Loucy (cell line): Measurements from ENCODE around the gene LRRD1.
"Not testable (repeated sequence)": the region's sequence is repeated elsewhere in the genome, so short reads cannot be mapped to it uniquely, and the experiment has no call there.

Experiments used
- H2AFZ ChIP-seq: fragments of 200-600 bp; sonication (generic); 2 replicates; pipeline ENCODE4 v1.6.0; 2016; ENCODE audit warnings: antibody characterized with exemption, mild to moderate bottlenecking, low read length, moderate library complexity
- H3F3A ChIP-seq: fragments of 200-600 bp; 2 replicates; pipeline ENCODE4 v1.6.0; 2016; ENCODE audit warnings: antibody characterized with exemption, low read depth, mild to moderate bottlenecking
- H3K27me3 ChIP-seq: fragments of 200-600 bp; sonication (generic); 2 replicates; pipeline ENCODE4 v1.6.1; 2014; ENCODE audit warnings: low read length, mild to moderate bottlenecking; ENCODE audit not compliant: insufficient read depth, poor library complexity, severe bottlenecking
- H3K36me3 ChIP-seq: fragments of 200-600 bp; sonication (generic); 2 replicates; pipeline ENCODE4 v1.6.1; 2016; ENCODE audit warnings: low read length; ENCODE audit not compliant: insufficient read depth
- H3K4me1 ChIP-seq: fragments of 200-600 bp; sonication (generic); 2 replicates; pipeline ENCODE4 v1.5.1; 2014; ENCODE audit warnings: low read length, mild to moderate bottlenecking; ENCODE audit not compliant: insufficient read depth, poor library complexity, severe bottlenecking
- H3K4me2 ChIP-seq: fragments of 200-600 bp; sonication (generic); 2 replicates; pipeline ENCODE4 v1.6.0; 2014; ENCODE audit warnings: antibody characterized with exemption, low read length, low read depth, mild to moderate bottlenecking; ENCODE audit not compliant: poor library complexity, severe bottlenecking
- H3K4me3 ChIP-seq: fragments of 200-600 bp; sonication (generic); 2 replicates; pipeline ENCODE4 v1.5.1; 2014; ENCODE audit warnings: low read length, mild to moderate bottlenecking, mixed read lengths; ENCODE audit not compliant: poor library complexity, severe bottlenecking
- H3K79me2 ChIP-seq: fragments of 200-600 bp; sonication (generic); 2 replicates; pipeline ENCODE4 v1.6.1; 2014; ENCODE audit warnings: low read length; ENCODE audit not compliant: insufficient read depth
- H3K9ac ChIP-seq: fragments of 200-600 bp; sonication (generic); 2 replicates; pipeline ENCODE4 v1.6.0; 2014; ENCODE audit warnings: mild to moderate bottlenecking, low read depth, low read length, moderate library complexity; ENCODE audit not compliant: poor library complexity, severe bottlenecking
- H3K9me2 ChIP-seq: fragments of 200-600 bp; sonication (generic); replicated peaks from 2 replicates; pipeline ENCODE4 v1.6.1; 2016; ENCODE audit warnings: low read depth, low read length, mixed read lengths
- H3K9me3 ChIP-seq: fragments of 200-600 bp; sonication (generic); 2 replicates; pipeline ENCODE4 v1.6.1; 2014; ENCODE audit warnings: mild to moderate bottlenecking, antibody characterized with exemption, low read length, low read depth; ENCODE audit not compliant: insufficient read depth
- H4K20me1 ChIP-seq: fragments of 200-600 bp; sonication (generic); 2 replicates; pipeline ENCODE4 v1.6.0; 2014; ENCODE audit warnings: antibody characterized with exemption, low read length, mild to moderate bottlenecking; ENCODE audit not compliant: insufficient read depth, poor library complexity, severe bottlenecking
- EZH2phosphoT487 ChIP-seq: fragments of 200-600 bp; IDR thresholded peaks from 2 replicates; pipeline ENCODE4 v1.6.1; 2018; ENCODE audit warnings: antibody characterized with exemption, mild to moderate bottlenecking, moderate library complexity, borderline replicate concordance
- TF ChIP-seq, protein P1 (sequence below): fragments of 200-600 bp; sonication (generic); conservative IDR thresholded peaks from 2 replicates; pipeline ENCODE4 v1.5.1; 2014; ENCODE audit warnings: mild to moderate bottlenecking, antibody characterized with exemption, low read length

LRRD1 gene

GRCh38 chr7:92205987-92206386 is 27.0 kb upstream of the LRRD1 start:
- H3K4me1 ChIP-seq: no peaks in the 10 kb centered on the region
- H4K20me1 ChIP-seq: no peaks in the 10 kb centered on the region
- H3F3A ChIP-seq: no peaks in the 10 kb centered on the region
- H3K27me3 ChIP-seq: no peaks in the 10 kb centered on the region
- no peaks in the 10 kb centered on the region for H3K9me2 ChIP-seq
- H2AFZ ChIP-seq: no peak overlapping the region
- peaks cover 11% of the 10 kb centered on the region; the same call in 1 of the 2 replicates for H3K9me3 ChIP-seq
- H3K4me3 ChIP-seq: no peak overlapping the region
- no peak overlapping the region for H3K9ac ChIP-seq
- H3K4me2 ChIP-seq: no peak overlapping the region
- TF ChIP-seq EZH2phosphoT487: no peak
- TF ChIP-seq, protein P1, sequence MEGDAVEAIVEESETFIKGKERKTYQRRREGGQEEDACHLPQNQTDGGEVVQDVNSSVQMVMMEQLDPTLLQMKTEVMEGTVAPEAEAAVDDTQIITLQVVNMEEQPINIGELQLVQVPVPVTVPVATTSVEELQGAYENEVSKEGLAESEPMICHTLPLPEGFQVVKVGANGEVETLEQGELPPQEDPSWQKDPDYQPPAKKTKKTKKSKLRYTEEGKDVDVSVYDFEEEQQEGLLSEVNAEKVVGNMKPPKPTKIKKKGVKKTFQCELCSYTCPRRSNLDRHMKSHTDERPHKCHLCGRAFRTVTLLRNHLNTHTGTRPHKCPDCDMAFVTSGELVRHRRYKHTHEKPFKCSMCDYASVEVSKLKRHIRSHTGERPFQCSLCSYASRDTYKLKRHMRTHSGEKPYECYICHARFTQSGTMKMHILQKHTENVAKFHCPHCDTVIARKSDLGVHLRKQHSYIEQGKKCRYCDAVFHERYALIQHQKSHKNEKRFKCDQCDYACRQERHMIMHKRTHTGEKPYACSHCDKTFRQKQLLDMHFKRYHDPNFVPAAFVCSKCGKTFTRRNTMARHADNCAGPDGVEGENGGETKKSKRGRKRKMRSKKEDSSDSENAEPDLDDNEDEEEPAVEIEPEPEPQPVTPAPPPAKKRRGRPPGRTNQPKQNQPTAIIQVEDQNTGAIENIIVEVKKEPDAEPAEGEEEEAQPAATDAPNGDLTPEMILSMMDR: no peak
- H3K36me3 ChIP-seq: peaks cover 61% of the 10 kb centered on the region
- H3K79me2 ChIP-seq: peaks cover 6% of the 10 kb centered on the region; the same call in 1 of the 2 replicates

DNA sequence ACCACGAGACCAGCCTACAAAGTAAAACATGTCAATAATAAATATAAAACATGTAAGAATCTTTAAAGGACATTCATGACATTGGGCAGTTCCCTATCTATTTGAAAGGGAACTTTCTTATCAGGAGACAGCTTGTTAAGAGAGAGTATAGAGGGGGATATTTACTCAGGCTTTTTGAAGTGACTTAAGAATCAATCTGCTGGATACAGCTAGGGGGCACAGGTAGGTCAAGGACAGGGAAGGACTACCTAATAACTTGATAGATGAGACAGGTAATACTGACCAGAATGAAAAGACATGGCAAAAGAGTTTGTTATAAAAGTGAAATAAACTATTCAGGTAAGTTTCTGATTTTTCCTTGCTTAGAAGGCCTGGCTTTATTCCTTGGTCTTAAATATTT is 21.8 kb upstream of the LRRD1 start:
- Histone ChIP-seq H4K20me1 (no peaks in the 10 kb centered on the region), H3K9me3 (no peaks in the 10 kb centered on the region), H3K4me2 (no peak overlapping the region), H3K36me3 (peaks cover 47% of the 10 kb centered on the region; the same call in 1 of the 2 replicates), H2AFZ (no peak overlapping the region), H3K9me2 (no peaks in the 10 kb centered on the region), H3K4me1 (no peaks in the 10 kb centered on the region), H3K79me2 (no peaks in the 10 kb centered on the region), H3K9ac (no peak overlapping the region), H3K4me3 (no peak overlapping the region), H3K27me3 (no peaks in the 10 kb centered on the region), H3F3A (no peaks in the 10 kb centered on the region)
- TF ChIP-seq, protein P1: peak; percentile 40; the same call in 1 of the 2 replicates
- TF ChIP-seq EZH2phosphoT487: no peak

DNA sequence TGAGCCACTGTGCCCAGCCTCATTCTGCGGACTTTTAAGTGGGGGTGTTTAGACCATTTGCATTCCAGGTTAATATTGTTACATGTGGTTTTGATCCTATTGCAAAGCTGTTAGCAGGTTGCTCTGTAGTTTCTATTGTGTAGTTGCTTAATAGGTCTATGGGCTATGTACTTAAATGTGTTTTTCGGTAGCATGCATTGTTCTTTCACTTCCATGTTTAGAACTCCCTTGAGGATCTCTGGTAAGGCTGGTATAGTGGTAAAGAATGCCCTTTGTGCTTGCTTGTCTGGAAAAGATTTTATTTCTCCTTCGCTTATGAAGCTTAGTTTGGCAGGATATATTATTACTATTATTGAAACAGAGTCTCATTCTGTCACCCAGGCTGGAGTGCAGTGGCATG is 13.4 kb upstream of the LRRD1 start:
- Histone ChIP-seq H2AFZ (no peak overlapping the region), H3K9me3 (no peaks in the 10 kb centered on the region; the same call in 1 of the 2 replicates), H4K20me1 (no peaks in the 10 kb centered on the region), H3K4me1 (no peaks in the 10 kb centered on the region), H3K9ac (no peak overlapping the region), H3K79me2 (no peaks in the 10 kb centered on the region), H3K9me2 (no peaks in the 10 kb centered on the region), H3K4me3 (no peak overlapping the region), H3K27me3 (no peaks in the 10 kb centered on the region), H3F3A (no peaks in the 10 kb centered on the region), H3K4me2 (no peak overlapping the region), H3K36me3 (no peaks in the 10 kb centered on the region; the same call in 1 of the 2 replicates)
- TF ChIP-seq EZH2phosphoT487: no peak
- TF ChIP-seq, protein P1: no peak

DNA sequence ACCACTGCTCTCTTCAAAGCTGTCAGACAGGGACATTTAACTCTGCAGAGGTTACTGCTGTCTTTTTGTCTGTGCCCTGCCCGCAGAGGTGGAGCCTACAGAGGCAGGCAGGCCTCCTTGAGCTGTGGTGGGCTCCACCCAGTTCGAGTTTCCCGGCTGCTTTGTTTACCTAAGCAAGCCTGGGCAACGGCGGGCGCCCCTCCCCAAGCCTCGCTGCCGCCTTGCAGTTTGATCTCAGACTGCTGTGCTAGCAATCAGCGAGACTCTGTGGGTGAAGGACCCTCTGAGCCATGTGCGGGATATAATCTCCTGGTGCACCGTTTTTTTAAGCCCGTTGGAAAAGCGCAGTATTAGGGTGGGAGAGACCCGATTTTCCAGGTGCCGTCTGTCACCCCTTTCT is 10.3 kb upstream of the LRRD1 start:
- H3F3A ChIP-seq, H3K9me3 ChIP-seq, H3K9ac ChIP-seq: not testable (repeated sequence)

DNA sequence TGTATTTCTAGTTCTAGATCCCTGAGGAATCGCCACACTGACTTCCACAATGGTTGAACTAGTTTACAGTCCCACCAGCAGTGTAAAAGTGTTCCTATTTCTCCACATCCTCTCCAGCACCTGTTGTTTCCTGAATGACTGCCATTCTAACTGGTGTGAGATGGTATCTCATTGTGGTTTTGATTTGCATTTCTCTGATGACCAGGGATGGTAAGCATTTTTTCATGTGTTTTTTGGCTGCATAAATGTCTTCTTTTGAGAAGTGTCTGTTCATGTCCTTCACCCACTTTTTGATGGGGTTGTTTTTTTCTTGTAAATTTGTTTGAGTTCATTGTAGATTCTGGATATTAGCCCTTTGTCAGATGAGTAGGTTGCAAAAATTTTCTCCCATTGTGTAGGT is 5.4 kb upstream of the LRRD1 start:
- not testable (repeated sequence) for H3K9me3 ChIP-seq, H3K27me3 ChIP-seq, H3K79me2 ChIP-seq, H3K4me1 ChIP-seq, H3K9me2 ChIP-seq, H3K4me2 ChIP-seq, H3F3A ChIP-seq, H3K4me3 ChIP-seq, H2AFZ ChIP-seq, H3K36me3 ChIP-seq, H3K9ac ChIP-seq, H4K20me1 ChIP-seq

More for the DNA sequence above, 10.3 kb upstream of the LRRD1 start:
- H3K4me2 ChIP-seq, H3K79me2 ChIP-seq, H3K4me1 ChIP-seq, H4K20me1 ChIP-seq, H3K9me2 ChIP-seq, H3K27me3 ChIP-seq, H3K4me3 ChIP-seq, H3K36me3 ChIP-seq, H2AFZ ChIP-seq: not testable (repeated sequence)
